Bone marrow (tissue), 2 donors: ENCODE results near the gene DMAC2.
"Not testable (repeated sequence)": the region's sequence is repeated elsewhere in the genome, so short reads cannot be mapped to it uniquely, and the experiment has no call there.

Experiments used
- DNase-seq, 2 donors: peaks; one replicate each; lab custom pipeline; 2025; lab: John Stamatoyannopoulos, UW

The DMAC2 gene

GRCh38 chr19:41422456-41422855, 17.3 kb downstream of the DMAC2 start:
- DNase-seq: no peak

GRCh38 chr19:41421973-41422372, 17.7 kb downstream of the DMAC2 start:
- DNase-seq: no peak

- DNase-seq: no peak
These were observed 18.4 kb downstream of the DMAC2 start for GRCh38 chr19:41421314-41421713.

GRCh38 chr19:41420101-41420880, 19.4 kb downstream of the DMAC2 start:
- DNase-seq: peak; percentile 16 to 79

- DNase-seq: no peak
These were observed 23.5 kb downstream of the DMAC2 start for GRCh38 chr19:41416194-41416674.

GRCh38 chr19:41415154-41415571, 24.5 kb downstream of the DMAC2 start:
- no peak for DNase-seq

DNA sequence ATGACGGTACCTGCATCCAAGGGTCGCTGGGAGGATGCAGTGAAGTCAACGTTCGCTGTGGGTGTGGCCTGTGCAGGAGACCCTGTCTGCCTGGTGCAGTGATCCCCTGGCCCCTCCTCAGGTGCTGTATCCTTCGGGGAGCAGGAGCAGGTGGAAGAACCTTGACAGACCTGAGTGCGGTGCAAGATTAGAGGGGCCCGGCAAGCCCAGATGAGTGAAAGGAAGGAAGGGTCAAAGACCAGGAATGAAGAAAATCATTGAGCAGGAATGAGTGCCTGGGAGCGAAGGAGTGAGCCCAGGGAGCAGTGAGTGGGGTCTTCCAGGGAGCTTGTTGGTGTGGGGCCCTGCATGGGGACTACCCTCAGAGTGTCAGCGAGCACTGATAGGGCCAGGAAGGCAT, 25.3 kb downstream of the DMAC2 start:
- no peak for DNase-seq

- no peak for DNase-seq
These were observed 25.8 kb downstream of the DMAC2 start for GRCh38 chr19:41413947-41414346.

DNA sequence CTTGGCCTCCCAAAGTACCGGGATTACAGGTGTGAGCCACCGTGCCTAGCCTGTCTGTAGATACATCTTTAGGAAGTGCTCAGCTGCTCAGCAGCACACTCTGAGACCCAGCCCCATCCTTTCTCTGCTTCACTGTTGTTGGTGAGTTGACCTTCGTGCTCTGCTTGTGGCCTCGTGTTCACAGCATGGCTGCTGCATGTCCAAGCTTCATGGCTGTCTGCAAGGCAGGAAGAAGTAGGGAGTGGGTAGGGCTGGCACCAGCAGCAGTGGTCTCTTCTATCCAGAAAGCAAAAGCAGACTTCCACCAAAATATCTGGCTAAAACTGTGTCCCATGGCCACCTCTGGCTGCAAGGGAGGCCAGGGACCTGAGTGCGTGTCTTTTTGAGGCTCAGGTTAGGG, 26.8 kb downstream of the DMAC2 start:
- DNase-seq: no peak

DNA sequence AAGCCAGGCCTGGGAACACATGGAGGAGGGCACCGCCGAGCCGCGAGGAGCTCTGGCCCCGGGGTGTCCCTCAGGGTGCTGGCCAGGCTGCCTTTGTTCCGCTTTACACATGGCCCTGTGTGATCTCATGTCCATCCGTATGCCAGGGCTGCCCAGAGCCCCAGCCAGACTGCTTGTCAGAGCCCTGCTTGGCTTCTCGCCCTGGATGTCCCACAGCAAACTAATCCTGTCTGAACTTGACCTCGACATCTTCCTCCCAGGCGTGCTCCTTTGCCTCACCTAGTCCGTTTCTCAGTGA, 27.8 kb downstream of the DMAC2 start:
- no peak for DNase-seq

DNA sequence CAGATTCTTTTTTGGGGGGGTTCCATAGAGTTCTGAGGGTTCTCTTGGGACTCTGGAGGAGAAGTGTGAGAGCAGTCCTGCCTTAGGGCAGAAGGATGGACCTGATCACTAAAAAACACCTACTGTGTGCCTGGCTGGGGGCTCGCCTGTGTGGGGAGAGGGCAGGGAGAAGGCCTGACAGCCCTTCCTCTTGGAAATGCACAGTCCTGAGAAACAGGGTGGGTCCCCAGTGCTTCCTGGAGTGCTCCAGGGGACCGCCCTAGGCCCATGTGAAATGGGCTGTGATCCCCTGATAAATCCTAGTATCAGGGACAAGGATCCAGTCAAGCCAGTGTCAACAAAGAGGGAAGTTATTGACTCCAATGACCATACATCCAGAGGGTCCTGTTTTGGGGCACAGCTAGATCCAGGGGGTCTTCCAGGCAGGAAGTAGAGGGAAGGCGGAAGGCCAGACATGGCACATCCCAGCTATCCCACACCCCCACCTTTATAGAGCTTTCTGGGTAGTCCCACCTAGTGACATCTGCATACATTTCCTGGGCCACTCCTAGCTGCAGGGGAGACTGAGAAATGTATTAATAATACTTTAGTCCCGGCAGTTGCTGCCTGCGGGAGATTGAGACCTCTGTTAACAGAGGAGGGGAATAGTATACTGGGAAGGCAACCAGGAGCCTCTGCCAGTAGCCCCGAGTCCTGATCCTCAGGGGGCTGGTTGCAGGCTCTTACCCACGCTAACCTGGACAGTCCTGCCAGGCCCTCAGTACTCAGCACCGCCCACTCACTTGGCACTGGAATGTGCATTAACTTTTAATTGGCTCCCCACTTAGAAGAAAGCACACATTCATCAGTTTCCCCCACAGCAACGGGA, 28.4 kb downstream of the DMAC2 start:
- DNase-seq: no peak

DNA sequence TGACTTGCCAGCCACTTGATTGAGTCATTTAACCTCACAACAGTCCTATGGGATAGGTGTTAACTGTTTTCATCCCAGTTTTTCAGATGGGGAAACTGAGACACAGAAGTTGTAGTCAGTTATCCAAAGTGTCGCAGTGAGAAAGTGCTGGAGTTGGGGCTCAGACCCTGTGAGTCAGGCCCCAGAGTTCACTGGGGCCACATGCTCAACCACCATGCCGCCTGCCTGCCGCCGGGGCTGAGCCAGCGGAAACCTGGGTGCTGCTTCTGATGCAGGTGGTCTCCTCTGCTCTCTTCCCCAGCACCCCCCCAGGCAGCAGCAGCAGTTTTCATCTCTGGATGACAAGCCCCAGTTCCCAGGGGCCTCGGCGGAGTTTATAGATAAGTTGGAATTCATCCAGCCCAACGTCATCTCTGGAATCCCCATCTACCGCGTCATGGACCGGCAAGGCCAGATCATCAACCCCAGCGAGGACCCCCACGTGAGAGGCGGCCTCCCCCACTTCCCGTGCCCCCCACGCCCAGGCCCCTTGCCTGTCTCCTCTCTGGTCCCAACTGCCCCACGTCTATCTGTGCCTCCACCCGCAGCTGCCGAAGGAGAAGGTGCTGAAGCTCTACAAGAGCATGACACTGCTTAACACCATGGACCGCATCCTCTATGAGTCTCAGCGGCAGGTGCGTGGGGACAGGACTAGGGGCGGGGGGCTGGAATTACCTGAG, 29.2 kb downstream of the DMAC2 start:
- DNase-seq: no peak

DNA sequence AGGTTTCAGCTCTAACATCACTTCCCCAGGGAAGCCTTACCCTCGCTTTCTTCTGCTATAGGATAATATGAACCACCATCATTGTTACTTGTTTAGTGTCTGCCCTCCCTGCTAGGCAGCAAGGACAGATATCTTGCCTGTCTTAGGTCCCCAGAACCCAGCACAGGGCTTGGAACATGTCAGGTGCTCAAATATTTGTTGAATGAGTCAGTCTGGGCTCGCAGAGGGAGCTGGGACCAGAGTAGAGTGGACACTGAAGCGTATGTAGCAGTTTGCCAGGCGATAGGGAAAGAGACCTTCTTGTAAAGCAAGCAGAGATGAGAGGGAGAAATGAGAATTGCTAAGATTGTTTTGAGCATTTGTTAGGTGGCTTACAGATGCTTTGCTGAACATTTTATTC, 30.4 kb downstream of the DMAC2 start:
- DNase-seq: no peak

- DNase-seq: not testable (repeated sequence)
These were observed 30.9 kb downstream of the DMAC2 start for GRCh38 chr19:41408846-41409245.

- no peak for DNase-seq
These were observed 31.5 kb downstream of the DMAC2 start for GRCh38 chr19:41408256-41408655.

- peak; percentile 7 to 83 for DNase-seq
These were observed 32.4 kb downstream of the DMAC2 start for GRCh38 chr19:41407271-41407670.

- DNase-seq: no peak
These were observed 33.9 kb downstream of the DMAC2 start for GRCh38 chr19:41405776-41406175.

DNA sequence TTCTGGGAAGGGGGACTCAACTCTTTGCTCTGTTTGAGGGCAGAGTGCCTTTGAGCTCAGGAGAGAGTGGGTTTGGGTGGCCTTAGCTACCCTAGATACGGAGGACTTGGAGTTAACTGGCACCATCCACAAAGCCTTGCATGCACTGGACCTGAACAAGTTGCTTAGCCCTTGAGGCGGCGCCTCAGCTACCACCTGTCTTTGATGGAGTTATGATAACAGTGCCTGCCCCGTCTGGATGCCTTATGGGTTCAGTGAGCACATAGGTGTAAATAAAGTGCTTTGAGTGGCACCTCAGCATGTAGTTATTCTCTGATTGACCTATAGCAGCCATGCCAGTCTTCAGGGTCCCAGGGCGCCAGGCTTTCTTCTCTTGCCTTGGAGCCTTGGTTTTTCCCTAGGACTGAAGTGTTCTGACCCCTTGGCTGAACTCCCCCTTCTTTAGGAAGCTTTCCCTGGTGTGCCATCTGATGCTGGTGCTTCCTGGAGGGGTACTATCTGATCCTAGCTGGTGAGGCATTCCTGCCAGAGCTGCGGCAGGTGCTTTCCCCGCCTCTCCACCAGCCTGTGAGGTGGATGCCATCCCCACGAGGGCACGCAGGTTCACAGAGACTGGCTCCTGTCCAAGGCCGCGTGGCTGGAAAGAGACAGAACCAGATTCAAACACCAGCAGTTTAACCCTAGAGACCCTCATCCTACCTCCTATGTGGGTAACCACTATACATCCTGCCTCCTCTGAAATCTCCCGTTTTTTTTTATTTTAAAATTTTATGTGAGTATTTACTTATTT, 36.3 kb downstream of the DMAC2 start:
- no peak for DNase-seq

DNA sequence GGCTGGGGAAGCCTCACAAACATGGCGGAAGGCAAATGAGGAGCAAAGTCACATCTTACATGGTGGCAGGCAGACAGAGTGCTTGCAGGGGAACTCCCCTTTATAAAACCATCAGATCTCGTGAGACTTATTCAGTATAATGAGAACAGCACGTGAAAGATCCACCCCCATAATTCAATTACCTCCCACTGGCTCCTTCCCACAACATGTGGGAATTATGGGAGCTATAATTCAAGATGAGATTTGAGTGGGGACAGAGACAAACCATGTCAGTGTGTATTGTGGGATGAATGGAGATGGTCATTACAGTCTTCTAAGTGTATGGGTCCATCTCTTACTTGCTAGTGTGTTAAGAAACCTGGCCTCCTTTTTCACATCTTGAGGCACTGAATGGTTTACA, 37.7 kb downstream of the DMAC2 start:
- no peak for DNase-seq

DNA sequence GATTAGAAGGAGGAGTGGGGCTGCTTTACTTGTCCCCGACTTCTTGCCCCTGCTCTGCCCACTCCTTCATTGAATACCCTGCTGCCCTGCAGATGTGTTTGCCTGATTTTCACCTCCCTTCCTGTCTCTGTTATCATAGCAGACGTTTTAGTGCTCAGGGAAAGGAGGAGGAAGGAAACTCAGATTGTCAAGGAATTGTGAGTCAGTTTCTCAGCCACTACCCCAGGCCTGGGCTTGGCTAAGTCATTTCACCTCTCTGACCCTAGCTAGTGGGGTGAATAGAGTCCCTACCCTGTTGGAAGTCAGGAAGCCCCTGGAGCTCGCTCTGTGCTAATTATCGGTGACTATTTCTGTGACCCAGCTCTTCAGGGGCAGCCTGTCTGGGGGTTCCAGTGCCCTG, 38.2 kb downstream of the DMAC2 start:
- DNase-seq: no peak

DNA sequence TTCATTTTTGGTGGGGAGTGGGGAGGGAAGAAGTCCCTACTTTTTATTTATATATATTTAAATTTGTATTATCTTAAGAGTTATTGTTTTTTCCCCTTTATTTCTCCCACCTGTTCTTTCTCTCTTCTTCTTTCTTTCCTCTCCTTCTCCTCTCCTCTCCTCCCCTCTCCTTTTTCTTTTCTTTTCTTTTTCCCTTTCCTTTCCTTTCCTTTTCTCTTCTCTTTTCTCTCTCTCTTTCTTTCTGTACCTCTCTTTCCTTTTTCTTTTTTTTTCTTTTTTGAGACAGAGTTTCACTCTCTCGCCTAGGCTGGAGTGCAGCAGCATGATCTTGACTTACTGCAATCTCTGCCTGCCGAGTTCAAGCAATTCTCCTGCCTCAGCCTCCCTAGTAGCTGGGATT, 40.2 kb downstream of the DMAC2 start:
- DNase-seq: no peak

- no peak for DNase-seq
These were observed 40.6 kb downstream of the DMAC2 start for GRCh38 chr19:41399091-41399490.
